CD4-positive, alpha-beta T cell treated with Interleukin-2 at 100 ng/mL for 4 hours (primary cell): Measurements from ENCODE around the gene MC5R.
"Not testable (repeated sequence)": the region's sequence is repeated elsewhere in the genome, so short reads cannot be mapped to it uniquely, and the experiment has no call there.

Experiments
- DNase-seq: peaks from one replicate; pipeline ENCODE4 v3.0.0-alpha.2; 2020; ENCODE audit warnings: low spot score

Gene MC5R

GRCh38 chr18:13849791-13850190, 25.8 kb downstream of the MC5R start:
- no peak for DNase-seq

GRCh38 chr18:13862898-13863297, 38.9 kb downstream of the MC5R start:
- DNase-seq, result not testable (repeated sequence)

GRCh38 chr18:13868501-13869271, 44.7 kb downstream of the MC5R start:
- DNase-seq, result no peak

GRCh38 chr18:13871701-13872100, 47.8 kb downstream of the MC5R start:
- DNase-seq, result no peak

GRCh38 chr18:13872373-13872772, 48.4 kb downstream of the MC5R start:
- DNase-seq, result no peak

- DNase-seq, result no peak
Observed at GRCh38 chr18:13872932-13873331, 49.0 kb downstream of the MC5R start.

GRCh38 chr18:13874558-13874957, 50.6 kb downstream of the MC5R start:
- DNase-seq, result no peak
